HepG2 (cell line): Measurements from ENCODE around the gene ISLR. TPM values are rescaled to one million over a fixed set of nuclear protein-coding genes. Genes with fewer than 3 reads are reported as not detected.

Experiments
- EEA1 ChIP-seq: sonication (generic); formaldehyde crosslinking; IDR thresholded peaks from 2 replicates; pipeline ENCODE4 v1.5.1; 2020; ENCODE audit warnings: mild to moderate bottlenecking, missing genetic modification reagents, borderline replicate concordance
- GFI1 ChIP-seq: sonication (generic); formaldehyde crosslinking; IDR thresholded peaks from 2 replicates; pipeline ENCODE4 v1.5.0; 2020; ENCODE audit warnings: missing genetic modification reagents, mild to moderate bottlenecking, borderline replicate concordance
- NAIF1 ChIP-seq: sonication (generic); formaldehyde crosslinking; IDR thresholded peaks from 2 replicates; pipeline ENCODE4 v1.5.0; 2020; ENCODE audit warnings: mild to moderate bottlenecking, missing genetic modification reagents, borderline replicate concordance
- SALL1 ChIP-seq: sonication (generic); formaldehyde crosslinking; IDR thresholded peaks from 2 replicates; pipeline ENCODE4 v1.8.0; 2022; ENCODE audit warnings: mild to moderate bottlenecking, missing genetic modification reagents
- TARDBP ChIP-seq: sonication (generic); formaldehyde crosslinking; IDR thresholded peaks from 2 replicates; pipeline ENCODE4 v1.8.0; 2022; ENCODE audit warnings: mild to moderate bottlenecking, missing genetic modification reagents
- ZNF180 ChIP-seq: sonication (generic); formaldehyde crosslinking; IDR thresholded peaks from 2 replicates; pipeline ENCODE4 v1.4.0; 2020; ENCODE audit warnings: low read depth, missing genetic modification reagents, borderline replicate concordance
- ZNF850 ChIP-seq: sonication (generic); formaldehyde crosslinking; conservative IDR thresholded peaks from 2 replicates; pipeline ENCODE4 v1.9.0; 2021; ENCODE audit warnings: mild to moderate bottlenecking, missing genetic modification reagents
- polyA plus RNA-seq, 8 experiments: library from polyadenylated mRNA; depleted of rRNA in 3 of 8; stranded (reverse) in 7 of 8; unstranded in 1 of 8; fragments of >200 nt; fragmentation: Illumina TruSeq in 4 of 8; extraction: Trizol in 4 of 8; gene quantifications; 2 replicates each; pipeline versions ENCODE4 v1.2.1 to v1.2.3, GENCODE V29; 2011 to 2016; ENCODE audit warnings: low read depth in 4 of 8, missing spikeins in 1 of 8, mixed read lengths in 1 of 8; ENCODE audit not compliant: insufficient read depth in 1 of 8
- total RNA-seq, 5 experiments: library from RNA; depleted of rRNA; stranded (reverse); fragments of >200 nt; fragmentation: Illumina TruSeq; extraction: Trizol; gene quantifications; 2 replicates each; pipeline ENCODE4 v1.2.3, GENCODE V29; 2016; ENCODE audit warnings: low read depth in 1 of 5
- TF ChIP-seq, protein P1 (sequence below): sonication (generic); formaldehyde crosslinking; IDR thresholded peaks from one replicate; pipeline ENCODE4 v1.5.1; 2020; ENCODE audit warnings: mild to moderate bottlenecking, missing genetic modification reagents; ENCODE audit errors: not compliant biosample characterization

Gene ISLR
- total and polyA plus RNA-seq, 2 of the 13 experiments (the other 11 are each of a cell fraction or from before 2014, with no cell fraction given) = not detected

DNA sequence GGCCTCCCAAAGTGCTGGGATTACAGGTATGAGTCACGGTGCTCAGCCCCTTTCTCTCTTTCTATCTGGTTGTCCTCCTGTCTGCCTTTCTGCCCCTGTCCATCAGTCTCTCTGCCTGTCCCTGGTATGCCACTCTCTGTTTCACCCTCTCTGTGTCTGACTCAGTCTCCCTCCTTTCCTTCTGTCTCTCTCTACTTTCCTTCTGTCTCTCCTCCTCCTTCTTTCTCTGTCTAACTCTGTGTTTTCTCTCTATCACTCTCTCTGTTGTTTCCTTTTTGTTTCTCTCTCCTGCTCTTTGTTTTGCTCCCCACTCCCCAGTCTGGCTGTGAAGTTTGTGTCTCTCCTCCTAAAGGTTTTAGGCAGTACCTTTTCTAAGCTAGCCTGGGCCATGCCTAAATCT, 38.1 kb downstream of the ISLR start (continued):
- TF ChIP-seq, protein P1, sequence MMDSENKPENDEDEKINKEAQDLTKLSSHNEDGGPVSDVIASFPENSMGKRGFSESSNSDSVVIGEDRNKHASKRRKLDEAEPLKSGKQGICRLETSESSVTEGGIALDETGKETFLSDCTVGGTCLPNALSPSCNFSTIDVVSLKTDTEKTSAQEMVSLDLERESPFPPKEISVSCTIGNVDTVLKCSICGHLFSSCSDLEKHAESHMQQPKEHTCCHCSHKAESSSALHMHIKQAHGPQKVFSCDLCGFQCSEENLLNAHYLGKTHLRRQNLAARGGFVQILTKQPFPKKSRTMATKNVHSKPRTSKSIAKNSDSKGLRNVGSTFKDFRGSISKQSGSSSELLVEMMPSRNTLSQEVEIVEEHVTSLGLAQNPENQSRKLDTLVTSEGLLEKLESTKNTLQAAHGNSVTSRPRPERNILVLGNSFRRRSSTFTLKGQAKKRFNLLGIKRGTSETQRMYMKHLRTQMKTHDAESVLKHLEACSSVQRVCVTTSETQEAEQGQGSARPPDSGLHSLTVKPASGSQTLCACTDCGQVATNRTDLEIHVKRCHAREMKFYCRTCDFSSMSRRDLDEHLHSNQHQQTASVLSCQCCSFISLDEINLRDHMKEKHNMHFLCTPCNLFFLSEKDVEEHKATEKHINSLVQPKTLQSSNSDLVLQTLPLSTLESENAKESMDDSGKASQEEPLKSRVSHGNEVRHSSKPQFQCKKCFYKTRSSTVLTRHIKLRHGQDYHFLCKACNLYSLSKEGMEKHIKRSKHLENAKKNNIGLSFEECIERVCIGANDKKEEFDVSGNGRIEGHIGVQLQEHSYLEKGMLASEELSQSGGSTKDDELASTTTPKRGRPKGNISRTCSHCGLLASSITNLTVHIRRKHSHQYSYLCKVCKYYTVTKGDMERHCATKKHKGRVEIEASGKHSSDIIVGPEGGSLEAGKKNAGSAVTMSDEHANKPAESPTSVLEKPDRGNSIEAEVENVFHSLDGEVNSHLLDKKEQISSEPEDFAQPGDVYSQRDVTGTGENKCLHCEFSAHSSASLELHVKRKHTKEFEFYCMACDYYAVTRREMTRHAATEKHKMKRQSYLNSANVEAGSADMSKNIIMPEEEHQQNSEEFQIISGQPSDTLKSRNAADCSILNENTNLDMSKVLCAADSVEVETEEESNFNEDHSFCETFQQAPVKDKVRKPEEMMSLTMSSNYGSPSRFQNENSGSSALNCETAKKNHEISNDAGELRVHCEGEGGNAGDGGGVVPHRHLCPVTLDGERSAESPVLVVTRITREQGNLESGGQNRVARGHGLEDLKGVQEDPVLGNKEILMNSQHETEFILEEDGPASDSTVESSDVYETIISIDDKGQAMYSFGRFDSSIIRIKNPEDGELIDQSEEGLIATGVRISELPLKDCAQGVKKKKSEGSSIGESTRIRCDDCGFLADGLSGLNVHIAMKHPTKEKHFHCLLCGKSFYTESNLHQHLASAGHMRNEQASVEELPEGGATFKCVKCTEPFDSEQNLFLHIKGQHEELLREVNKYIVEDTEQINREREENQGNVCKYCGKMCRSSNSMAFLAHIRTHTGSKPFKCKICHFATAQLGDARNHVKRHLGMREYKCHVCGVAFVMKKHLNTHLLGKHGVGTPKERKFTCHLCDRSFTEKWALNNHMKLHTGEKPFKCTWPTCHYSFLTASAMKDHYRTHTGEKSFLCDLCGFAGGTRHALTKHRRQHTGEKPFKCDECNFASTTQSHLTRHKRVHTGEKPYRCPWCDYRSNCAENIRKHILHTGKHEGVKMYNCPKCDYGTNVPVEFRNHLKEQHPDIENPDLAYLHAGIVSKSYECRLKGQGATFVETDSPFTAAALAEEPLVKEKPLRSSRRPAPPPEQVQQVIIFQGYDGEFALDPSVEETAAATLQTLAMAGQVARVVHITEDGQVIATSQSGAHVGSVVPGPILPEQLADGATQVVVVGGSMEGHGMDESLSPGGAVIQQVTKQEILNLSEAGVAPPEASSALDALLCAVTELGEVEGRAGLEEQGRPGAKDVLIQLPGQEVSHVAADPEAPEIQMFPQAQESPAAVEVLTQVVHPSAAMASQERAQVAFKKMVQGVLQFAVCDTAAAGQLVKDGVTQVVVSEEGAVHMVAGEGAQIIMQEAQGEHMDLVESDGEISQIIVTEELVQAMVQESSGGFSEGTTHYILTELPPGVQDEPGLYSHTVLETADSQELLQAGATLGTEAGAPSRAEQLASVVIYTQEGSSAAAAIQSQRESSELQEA (CRISPR knock-in tag) = no peak
- TF ChIP-seq NAIF1 (CRISPR knock-in tag) (no peak), SALL1 (CRISPR knock-in tag) (no peak), GFI1 (CRISPR knock-in tag) (no peak), ZNF850 (no peak), TARDBP (CRISPR knock-in tag) (no peak), EEA1 (CRISPR knock-in tag) (no peak), ZNF180 (CRISPR knock-in tag) (no peak)
